CD8-positive, alpha-beta memory T cell (primary cell): ENCODE measurements around the gene LARP1. TPM values are rescaled to one million over a fixed set of nuclear protein-coding genes. Genes with fewer than 3 reads are reported as not detected.
"Not testable (repeated sequence)": the region's sequence is repeated elsewhere in the genome, so short reads cannot be mapped to it uniquely, and the experiment has no call there.

Source experiments
- CTCF ChIA-PET: fragments of 350-600 bp; sonication (Branson Sonifier 250); formaldehyde crosslinking; loops from one replicate; lab custom pipeline; 2021; ENCODE audit warnings: antibody characterized with exemption; lab: Charles Lee
- POLR2A ChIA-PET: fragments of 350-600 bp; sonication (Branson Sonifier 250); formaldehyde crosslinking; loops from one replicate; lab custom pipeline; 2021; ENCODE audit warnings: antibody characterized with exemption; lab: Charles Lee
- DNase-seq, 5 donors: peaks; one replicate each; pipeline versions ENCODE4 v3.0.0 to v3.0.0-alpha.2; 2020 to 2022; ENCODE audit warnings: mixed read lengths in 1 of 5
- H3K27ac ChIP-seq: one replicate; pipeline ENCODE4 v1.7.0; 2013; ENCODE audit warnings: low read depth, mild to moderate bottlenecking, low read length, moderate library complexity
- H3K27me3 ChIP-seq: 2 replicates; pipeline ENCODE4 v1.7.0; 2013; ENCODE audit warnings: low read length, mild to moderate bottlenecking; ENCODE audit not compliant: insufficient read depth, poor library complexity, severe bottlenecking
- H3K36me3 ChIP-seq: 2 replicates; pipeline ENCODE4 v1.7.0; 2013; ENCODE audit warnings: mild to moderate bottlenecking, low read length, moderate library complexity; ENCODE audit not compliant: insufficient read depth
- H3K4me1 ChIP-seq: 2 replicates; pipeline ENCODE4 v1.7.0; 2013; ENCODE audit warnings: mild to moderate bottlenecking, low read length, moderate library complexity; ENCODE audit not compliant: insufficient read depth
- H3K4me3 ChIP-seq: 2 replicates; pipeline ENCODE4 v1.7.0; 2013; ENCODE audit warnings: mild to moderate bottlenecking, low read length
- H3K9me3 ChIP-seq: 2 replicates; pipeline ENCODE4 v1.7.0; 2013; ENCODE audit warnings: mild to moderate bottlenecking, low read length
- H3K27ac Mint-ChIP-seq, 8 donors: one replicate each; pipeline ENCODE4 v1.8.0; 2020 to 2021; ENCODE audit warnings: mixed read lengths in 8 of 8, mild to moderate bottlenecking in 6 of 8, inconsistent platforms in 3 of 8, moderate library complexity in 3 of 8
- H3K27me3 Mint-ChIP-seq, 2 donors: one replicate each; pipeline ENCODE4 v1.8.0; 2020 to 2021; ENCODE audit warnings: mixed read lengths in 2 of 2, mild to moderate bottlenecking in 1 of 2, moderate library complexity in 1 of 2
- H3K36me3 Mint-ChIP-seq, 3 donors: one replicate each; pipeline ENCODE4 v1.8.0; 2020 to 2021; ENCODE audit warnings: mixed read lengths in 3 of 3, inconsistent platforms in 1 of 3, mild to moderate bottlenecking in 1 of 3
- H3K4me1 Mint-ChIP-seq, 3 donors: one replicate each; pipeline ENCODE4 v1.8.0; 2020 to 2021; ENCODE audit warnings: mixed read lengths in 3 of 3, inconsistent platforms in 1 of 3, mild to moderate bottlenecking in 1 of 3
- H3K4me3 Mint-ChIP-seq, 7 donors: one replicate each; pipeline ENCODE4 v1.8.0; 2020 to 2021; ENCODE audit warnings: mixed read lengths in 7 of 7, mild to moderate bottlenecking in 6 of 7, moderate library complexity in 4 of 7, inconsistent platforms in 2 of 7
- H3K9me3 Mint-ChIP-seq, 5 donors: one replicate each; pipeline ENCODE4 v1.8.0; 2020 to 2022; ENCODE audit warnings: mixed read lengths in 5 of 5, mild to moderate bottlenecking in 3 of 5, moderate library complexity in 2 of 5, inconsistent platforms in 1 of 5
- polyA plus RNA-seq: library from polyadenylated mRNA; unstranded; fragments of 300-500 nt; fragmentation: Illumina TruSeq; gene quantifications from one replicate; pipeline ENCODE4 v1.2.3, GENCODE V29; 2021
- total RNA-seq, 2 experiments: library from RNA; stranded (reverse); gene quantifications; one replicate each; pipeline ENCODE4 v1.2.3, GENCODE V29; 2021

LARP1 gene
- total and polyA plus RNA-seq, 3 experiments from 2014 or later = 28.4 to 344 (median 329) TPM

DNA sequence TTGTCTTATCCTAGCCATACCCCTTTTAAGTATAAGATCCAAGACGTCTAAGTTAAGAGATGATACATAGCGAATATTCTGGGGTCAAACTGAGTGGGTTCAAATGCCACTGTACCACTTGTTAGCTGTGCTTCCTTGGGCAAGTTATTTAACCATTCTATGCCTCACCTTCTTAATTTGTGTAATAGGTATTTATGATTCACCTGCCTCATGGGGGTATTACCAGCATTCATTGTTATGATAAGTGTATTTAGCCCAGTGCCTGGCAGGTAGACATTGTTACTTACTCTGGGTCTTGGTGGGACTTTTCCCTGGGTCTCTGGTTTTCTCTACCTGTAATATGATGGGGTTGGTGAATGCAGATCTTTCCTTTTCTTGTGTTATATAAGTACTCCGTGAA lies 3.8 kb downstream of the LARP1 start:
- H3K27me3 ChIP-seq = no peaks in the 10 kb centered on the region

DNA sequence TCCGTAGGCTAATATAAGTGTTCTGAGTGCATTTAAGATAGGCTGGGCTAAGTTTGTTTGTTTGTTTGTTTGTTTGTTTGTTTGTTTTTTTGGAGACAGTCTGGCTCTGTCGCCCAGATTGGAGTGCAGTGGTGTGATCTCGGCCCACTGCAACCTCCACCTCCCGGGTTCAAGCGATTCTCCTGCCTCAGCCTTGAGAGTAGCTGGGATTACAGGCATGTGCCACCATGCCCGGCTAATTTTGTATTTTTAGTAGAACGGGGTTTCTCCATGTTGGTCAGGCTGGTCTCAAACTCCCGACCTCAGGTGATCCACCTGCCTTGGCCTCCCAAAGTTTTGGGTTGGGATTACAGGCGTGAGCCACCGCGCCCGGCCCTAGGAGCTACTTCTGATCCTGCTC lies 4.7 kb downstream of the LARP1 start:
- CTCF ChIA-PET, H3K9me3 Mint-ChIP-seq: not testable (repeated sequence)
- POLR2A ChIA-PET = interaction anchor here (1.0 kb wide), 1 partner anchor 50 kb away, joined by 4 read pairs; no protein-coding TSS in a partner anchor

More for the DNA sequence above, 3.8 kb downstream of the LARP1 start:
- Mint-ChIP-seq H3K9me3 (no peaks in the 10 kb centered on the region), H3K27me3 (no peaks in the 10 kb centered on the region), H3K4me1 (peaks cover 67 to 74% (median 73%) of the 10 kb centered on the region in 3 donors), H3K27ac (peak overlapping the region; percentile 72 to 92 (median 84)), H3K4me3 (peak overlapping the region; percentile 87 to 96 (median 92)), H3K36me3 (peaks cover 0 to 12% (median 0%) of the 10 kb centered on the region in 3 donors)
- Histone ChIP-seq H3K27ac (no peak overlapping the region), H3K36me3 (no peaks in the 10 kb centered on the region), H3K4me3 (peak overlapping the region; percentile 27), H3K9me3 (no peaks in the 10 kb centered on the region), H3K4me1 (peaks cover 58% of the 10 kb centered on the region)
- DNase-seq = no peak
- CTCF ChIA-PET = no interaction called here
- POLR2A ChIA-PET = no interaction called here

DNA sequence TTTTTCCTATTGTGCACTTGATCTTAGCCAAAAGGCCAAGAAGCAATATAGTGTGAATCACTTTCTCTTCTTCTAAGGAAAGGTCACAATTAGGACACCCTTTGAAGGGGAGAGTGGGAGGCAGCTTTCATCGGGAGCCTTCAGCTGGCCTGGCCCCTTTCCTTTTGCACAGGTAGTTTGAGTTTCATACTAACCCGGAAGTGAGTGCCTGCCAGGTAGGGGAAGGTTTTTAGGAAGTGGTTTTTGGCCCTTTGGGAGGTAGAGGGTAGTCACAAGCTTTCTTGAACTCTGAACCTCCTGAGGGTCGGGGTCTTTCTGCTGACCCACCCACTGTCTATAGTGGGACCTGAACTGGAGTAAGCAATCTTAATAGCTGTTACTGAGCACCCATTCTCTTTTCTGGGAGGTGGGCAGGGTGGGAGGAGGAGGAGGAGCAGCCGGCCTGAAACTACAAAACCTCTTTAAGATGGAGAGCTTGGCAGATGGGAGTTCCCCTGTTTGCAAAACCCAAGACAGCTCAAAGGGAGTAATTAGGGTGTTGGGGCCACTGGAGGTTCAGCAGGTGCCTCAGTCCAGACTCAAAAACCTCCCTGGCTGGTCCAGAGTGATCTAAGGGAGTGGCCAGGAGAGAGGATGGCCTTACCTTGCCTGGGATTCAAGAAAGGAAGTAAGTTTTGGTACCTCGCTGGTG lies 6.0 kb downstream of the LARP1 start:
- ChIA-PET POLR2A (no interaction called here), CTCF (no interaction called here)
- H3K9me3 ChIP-seq = no peaks in the 10 kb centered on the region
- peaks cover 0 to 13% (median 4%) of the 10 kb centered on the region in 3 donors for H3K36me3 Mint-ChIP-seq
- H3K4me3 Mint-ChIP-seq = peak overlapping the region; percentile 26 to 87 (median 69)
- peak overlapping the region; percentile 76 to 90 (median 86) for H3K27ac Mint-ChIP-seq
- H3K4me3 ChIP-seq = peak overlapping the region; percentile 29
- no peaks in the 10 kb centered on the region for H3K36me3 ChIP-seq
- H3K9me3 Mint-ChIP-seq = no peaks in the 10 kb centered on the region
- no peak overlapping the region for H3K27ac ChIP-seq
- H3K27me3 ChIP-seq = no peaks in the 10 kb centered on the region
- peak in 2 of 5 donors; percentile 19 to 42 for DNase-seq
- peaks cover 64% of the 10 kb centered on the region for H3K4me1 ChIP-seq
- H3K4me1 Mint-ChIP-seq = peaks cover 71 to 81% (median 80%) of the 10 kb centered on the region in 3 donors
- no peaks in the 10 kb centered on the region for H3K27me3 Mint-ChIP-seq

More for the DNA sequence above, 4.7 kb downstream of the LARP1 start:
- not testable (repeated sequence) for H3K36me3 ChIP-seq, H3K27me3 Mint-ChIP-seq, DNase-seq, H3K27ac ChIP-seq, H3K27me3 ChIP-seq, H3K4me3 ChIP-seq, H3K9me3 ChIP-seq
- H3K4me1 ChIP-seq = peaks cover 51% of the 10 kb centered on the region
- H3K4me1 Mint-ChIP-seq = peaks cover 60 to 69% (median 67%) of the 10 kb centered on the region in 3 donors
- peaks cover 0 to 12% (median 1%) of the 10 kb centered on the region in 3 donors for H3K36me3 Mint-ChIP-seq
- peak overlapping the region in 6 of 7 donors; percentile 18 to 87 (median 46) for H3K4me3 Mint-ChIP-seq
- peak overlapping the region in 4 of 8 donors; percentile 42 to 90 (median 88) for H3K27ac Mint-ChIP-seq

DNA sequence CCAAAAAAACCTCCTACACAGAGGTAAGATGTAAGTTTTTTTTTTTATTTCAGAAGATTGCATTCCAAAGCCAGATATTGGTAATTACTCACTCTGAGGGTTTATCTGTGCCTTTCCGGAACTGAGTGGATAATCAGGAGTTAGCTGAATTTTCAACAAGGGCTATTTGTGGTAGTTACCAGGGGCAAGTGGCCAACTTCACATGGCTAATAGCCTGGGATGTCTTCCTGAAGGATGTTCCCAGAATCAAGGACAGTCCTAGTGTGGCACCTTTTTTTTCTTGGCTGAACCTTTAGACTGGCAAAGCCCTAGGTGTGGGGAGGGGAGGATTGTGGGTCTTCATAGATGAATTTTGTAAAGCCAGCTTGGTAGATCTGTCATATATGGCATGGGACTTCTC lies 7.1 kb downstream of the LARP1 start:
- Histone ChIP-seq H3K9me3 (no peaks in the 10 kb centered on the region), H3K27me3 (no peaks in the 10 kb centered on the region), H3K4me1 (peaks cover 75% of the 10 kb centered on the region), H3K4me3 (no peak overlapping the region), H3K36me3 (no peaks in the 10 kb centered on the region), H3K27ac (no peak overlapping the region)
- Mint-ChIP-seq H3K4me1 (peaks cover 76 to 90% (median 86%) of the 10 kb centered on the region in 3 donors), H3K4me3 (peak overlapping the region in 3 of 7 donors; percentile 24 to 32 (median 25)), H3K27ac (peak overlapping the region in 5 of 8 donors; percentile 39 to 72 (median 55)), H3K27me3 (no peaks in the 10 kb centered on the region), H3K9me3 (no peaks in the 10 kb centered on the region), H3K36me3 (peaks cover 0 to 7% (median 4%) of the 10 kb centered on the region in 3 donors)
- CTCF ChIA-PET = no interaction called here
- DNase-seq = no peak
- POLR2A ChIA-PET = no interaction called here

DNA sequence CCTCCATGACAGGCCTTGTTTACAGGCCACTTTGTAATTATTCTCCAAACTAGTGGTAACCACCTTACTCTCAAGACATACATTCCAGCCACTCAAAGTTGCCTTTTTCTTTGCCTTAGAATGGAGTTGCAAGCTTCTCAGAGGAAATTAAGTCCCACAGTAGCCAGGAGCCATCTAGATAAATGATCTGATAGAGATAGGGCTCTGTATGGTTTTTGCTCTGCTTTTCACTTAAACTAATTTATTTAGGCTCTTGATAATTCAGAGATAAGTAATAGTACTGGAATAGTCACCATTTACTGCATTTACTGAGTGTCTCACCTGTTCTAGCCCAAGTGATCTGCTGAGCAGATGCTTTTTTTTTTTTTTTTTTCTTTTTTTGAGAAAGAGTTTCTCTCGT lies 7.5 kb downstream of the LARP1 start:
- Mint-ChIP-seq H3K27ac (peak overlapping the region in 4 of 8 donors; percentile 39 to 72 (median 58)), H3K27me3 (no peaks in the 10 kb centered on the region), H3K36me3 (peaks cover 0 to 5% (median 4%) of the 10 kb centered on the region in 3 donors), H3K9me3 (no peaks in the 10 kb centered on the region), H3K4me1 (peaks cover 79 to 90% (median 86%) of the 10 kb centered on the region in 3 donors), H3K4me3 (peak overlapping the region in 2 of 7 donors; percentile 24 to 25)
- no peak overlapping the region for H3K4me3 ChIP-seq
- H3K27ac ChIP-seq = no peak overlapping the region
- DNase-seq = no peak
- peaks cover 79% of the 10 kb centered on the region for H3K4me1 ChIP-seq
- H3K36me3 ChIP-seq = no peaks in the 10 kb centered on the region
- H3K27me3 ChIP-seq = no peaks in the 10 kb centered on the region
- POLR2A ChIA-PET = no interaction called here
- no peaks in the 10 kb centered on the region for H3K9me3 ChIP-seq
- CTCF ChIA-PET = no interaction called here

DNA sequence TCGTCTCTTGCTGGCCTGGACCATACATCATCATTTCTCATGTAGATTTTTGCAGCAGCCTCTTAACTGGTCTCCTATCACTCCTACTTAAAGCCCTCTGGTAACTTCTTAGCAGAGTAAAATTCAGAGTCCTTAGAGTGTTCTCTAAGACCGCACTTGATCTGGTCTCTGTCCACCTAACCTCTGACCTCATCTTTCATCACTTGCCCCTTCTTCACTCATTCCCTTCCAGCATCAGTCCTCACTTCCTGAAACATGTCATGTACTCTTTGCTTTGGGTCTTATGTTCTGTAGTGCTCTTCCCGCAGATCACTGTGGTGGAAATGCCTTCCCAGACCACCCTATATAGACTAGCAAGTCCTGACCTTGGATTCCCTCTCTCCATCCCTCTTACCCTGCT lies 9.8 kb downstream of the LARP1 start:
- H3K36me3 Mint-ChIP-seq = peaks cover 0 to 4% (median 3%) of the 10 kb centered on the region in 3 donors
- H3K27me3 ChIP-seq = no peaks in the 10 kb centered on the region
- H3K27me3 Mint-ChIP-seq = no peaks in the 10 kb centered on the region
- peaks cover 74 to 88% (median 82%) of the 10 kb centered on the region in 3 donors for H3K4me1 Mint-ChIP-seq
- H3K36me3 ChIP-seq = no peaks in the 10 kb centered on the region
- peaks cover 78% of the 10 kb centered on the region for H3K4me1 ChIP-seq
- no peaks in the 10 kb centered on the region for H3K9me3 Mint-ChIP-seq
- H3K27ac Mint-ChIP-seq = peak overlapping the region in 6 of 8 donors; percentile 0 to 47 (median 18)
- no peak overlapping the region for H3K4me3 ChIP-seq
- no peaks in the 10 kb centered on the region for H3K9me3 ChIP-seq
- POLR2A ChIA-PET = no interaction called here
- no peak overlapping the region for H3K27ac ChIP-seq
- peak overlapping the region in 5 of 7 donors; percentile 0 to 48 (median 10) for H3K4me3 Mint-ChIP-seq
- DNase-seq = no peak
- CTCF ChIA-PET = no interaction called here

DNA sequence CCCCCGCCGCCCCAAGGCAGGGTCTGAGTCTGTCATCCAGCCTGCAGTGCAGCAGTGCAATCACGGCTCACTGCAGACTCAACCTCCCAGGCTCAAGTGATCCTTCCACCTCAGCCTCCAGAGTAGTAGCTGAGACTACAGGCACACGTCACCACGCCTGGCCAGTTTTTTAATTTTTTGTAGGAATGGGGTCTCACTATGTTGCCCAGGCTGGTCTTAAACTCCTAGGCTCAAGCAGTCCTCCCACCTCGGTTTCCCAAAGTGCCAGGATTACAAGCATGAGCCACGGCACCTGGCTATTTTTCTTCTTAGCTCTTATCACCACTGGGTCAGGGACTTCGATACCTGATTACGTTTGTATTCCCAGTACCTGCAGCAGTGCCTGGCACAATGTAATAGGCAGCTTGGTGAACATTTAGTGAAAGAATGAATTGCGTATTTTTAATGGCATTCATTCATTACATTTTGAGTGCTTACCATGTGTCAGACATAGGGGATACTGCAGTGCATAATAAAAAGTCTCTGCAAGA lies 10.3 kb downstream of the LARP1 start:
- H3K4me3 ChIP-seq = no peak overlapping the region
- ChIA-PET POLR2A (no interaction called here), CTCF (no interaction called here)
- peak overlapping the region in 5 of 8 donors; percentile 9 to 67 (median 41) for H3K27ac Mint-ChIP-seq
- no peaks in the 10 kb centered on the region for H3K27me3 ChIP-seq
- H3K4me3 Mint-ChIP-seq = peak overlapping the region in 4 of 7 donors; percentile 0 to 44 (median 6)
- H3K4me1 ChIP-seq = peaks cover 78% of the 10 kb centered on the region
- peaks cover 0 to 4% (median 3%) of the 10 kb centered on the region in 3 donors for H3K36me3 Mint-ChIP-seq
- no peaks in the 10 kb centered on the region for H3K27me3 Mint-ChIP-seq
- no peaks in the 10 kb centered on the region for H3K9me3 ChIP-seq
- no peak overlapping the region for H3K27ac ChIP-seq
- H3K9me3 Mint-ChIP-seq = no peaks in the 10 kb centered on the region
- no peak for DNase-seq
- no peaks in the 10 kb centered on the region for H3K36me3 ChIP-seq
- peaks cover 74 to 88% (median 82%) of the 10 kb centered on the region in 3 donors for H3K4me1 Mint-ChIP-seq
